Lower lobe of right lung (tissue), 2 donors: ENCODE results near the gene SFRP5. TPM values are rescaled to one million over a fixed set of nuclear protein-coding genes. Genes with fewer than 3 reads are reported as not detected.

Experiments used
- ATAC-seq, 2 donors: fragments of 200-7000 bp; cut with Tn5 transposase; one replicate each; pipeline ENCODE4 v1.9.1; 2020 to 2022; ENCODE audit warnings: mild to moderate bottlenecking in 2 of 2, moderate library complexity in 2 of 2
- DNase-seq: peaks from one replicate; pipeline ENCODE4 v3.0.0-alpha.2; 2020
- H3K27ac ChIP-seq: fragments of 200-600 bp; one replicate; pipeline ENCODE4 v1.8.0; 2022
- H3K27me3 ChIP-seq: fragments of 200-600 bp; one replicate; pipeline ENCODE4 v1.8.0; 2022; ENCODE audit warnings: low read depth
- H3K36me3 ChIP-seq: fragments of 200-600 bp; one replicate; pipeline ENCODE4 v1.8.0; 2022; ENCODE audit warnings: mild to moderate bottlenecking
- H3K4me1 ChIP-seq: fragments of 200-600 bp; one replicate; pipeline ENCODE4 v1.8.0; 2022
- H3K4me3 ChIP-seq: fragments of 200-600 bp; one replicate; pipeline ENCODE4 v1.8.0; 2022; ENCODE audit warnings: mild to moderate bottlenecking
- H3K9me3 ChIP-seq: fragments of 200-600 bp; one replicate; pipeline ENCODE4 v1.8.0; 2022
- intact Hi-C: fragments of 100-400 bp; cut with DNase I; formaldehyde crosslinking; loops from one replicate; pipeline ENCODE4 v1.11.0; 2022
- total RNA-seq: library from RNA; stranded (reverse); fragmentation: NEBNext Ultra II Directional; extraction: Animal tissue kit (Norgen Biotek cat#: 25700); gene quantifications from one replicate; pipeline ENCODE4 v1.2.1, GENCODE V29; 2021
- TF ChIP-seq, protein P1 (sequence below): fragments of 200-600 bp; IDR thresholded peaks from one replicate; pipeline ENCODE4 v1.8.0; 2022; ENCODE audit warnings: antibody characterized with exemption, mild to moderate bottlenecking
- donor health status: DM: no; HTN: yes; CAD: no; lungs with severe emphysema.

Gene SFRP5
- total RNA-seq, 1 donor from 2014 or later = 0.27 TPM

- Histone ChIP-seq H3K27me3 (no peaks in the 10 kb centered on the region), H3K27ac (no peak overlapping the region), H3K4me3 (no peak overlapping the region), H3K9me3 (no peaks in the 10 kb centered on the region), H3K4me1 (no peaks in the 10 kb centered on the region), H3K36me3 (peaks cover 100% of the 10 kb centered on the region)
- DNase-seq = no peak
- TF ChIP-seq, protein P1, sequence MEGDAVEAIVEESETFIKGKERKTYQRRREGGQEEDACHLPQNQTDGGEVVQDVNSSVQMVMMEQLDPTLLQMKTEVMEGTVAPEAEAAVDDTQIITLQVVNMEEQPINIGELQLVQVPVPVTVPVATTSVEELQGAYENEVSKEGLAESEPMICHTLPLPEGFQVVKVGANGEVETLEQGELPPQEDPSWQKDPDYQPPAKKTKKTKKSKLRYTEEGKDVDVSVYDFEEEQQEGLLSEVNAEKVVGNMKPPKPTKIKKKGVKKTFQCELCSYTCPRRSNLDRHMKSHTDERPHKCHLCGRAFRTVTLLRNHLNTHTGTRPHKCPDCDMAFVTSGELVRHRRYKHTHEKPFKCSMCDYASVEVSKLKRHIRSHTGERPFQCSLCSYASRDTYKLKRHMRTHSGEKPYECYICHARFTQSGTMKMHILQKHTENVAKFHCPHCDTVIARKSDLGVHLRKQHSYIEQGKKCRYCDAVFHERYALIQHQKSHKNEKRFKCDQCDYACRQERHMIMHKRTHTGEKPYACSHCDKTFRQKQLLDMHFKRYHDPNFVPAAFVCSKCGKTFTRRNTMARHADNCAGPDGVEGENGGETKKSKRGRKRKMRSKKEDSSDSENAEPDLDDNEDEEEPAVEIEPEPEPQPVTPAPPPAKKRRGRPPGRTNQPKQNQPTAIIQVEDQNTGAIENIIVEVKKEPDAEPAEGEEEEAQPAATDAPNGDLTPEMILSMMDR = no peak
- no peak for ATAC-seq
- intact Hi-C loops = no loop called here
Observed at GRCh38 chr10:97748116-97748515, 23.7 kb downstream of the SFRP5 start.

GRCh38 chr10:97747573-97747972 lies 24.2 kb downstream of the SFRP5 start:
- Histone ChIP-seq H3K9me3 (no peaks in the 10 kb centered on the region), H3K36me3 (peaks cover 100% of the 10 kb centered on the region), H3K4me1 (no peaks in the 10 kb centered on the region), H3K4me3 (no peak overlapping the region), H3K27ac (no peak overlapping the region), H3K27me3 (no peaks in the 10 kb centered on the region)
- DNase-seq (no peak), ATAC-seq (no peak)
- TF ChIP-seq, protein P1 = no peak
- intact Hi-C loops = no loop called here

- H3K36me3 ChIP-seq = peaks cover 96% of the 10 kb centered on the region
- ATAC-seq = peak; percentile 11 to 19
- intact Hi-C loops = no loop called here
Observed at GRCh38 chr10:97744405-97745035, 27.3 kb downstream of the SFRP5 start.

GRCh38 chr10:97743169-97743943 lies 28.4 kb downstream of the SFRP5 start:
- TF ChIP-seq, protein P1 = no peak
- H3K4me1 ChIP-seq = peaks cover 4% of the 10 kb centered on the region
- no peaks in the 10 kb centered on the region for H3K9me3 ChIP-seq
- peak in 1 of 2 donors; percentile 12 for ATAC-seq
- no peak for DNase-seq
- no peak overlapping the region for H3K4me3 ChIP-seq
- no peaks in the 10 kb centered on the region for H3K27me3 ChIP-seq
- no peak overlapping the region for H3K27ac ChIP-seq
- intact Hi-C loops = no loop called here
- peaks cover 84% of the 10 kb centered on the region for H3K36me3 ChIP-seq

More at GRCh38 chr10:97744405-97745035, 27.3 kb downstream of the SFRP5 start:
- TF ChIP-seq, protein P1 = no peak
- no peak overlapping the region for H3K27ac ChIP-seq
- H3K4me1 ChIP-seq = no peaks in the 10 kb centered on the region
- no peaks in the 10 kb centered on the region for H3K9me3 ChIP-seq
- H3K27me3 ChIP-seq = no peaks in the 10 kb centered on the region
- DNase-seq = no peak
- no peak overlapping the region for H3K4me3 ChIP-seq

DNA sequence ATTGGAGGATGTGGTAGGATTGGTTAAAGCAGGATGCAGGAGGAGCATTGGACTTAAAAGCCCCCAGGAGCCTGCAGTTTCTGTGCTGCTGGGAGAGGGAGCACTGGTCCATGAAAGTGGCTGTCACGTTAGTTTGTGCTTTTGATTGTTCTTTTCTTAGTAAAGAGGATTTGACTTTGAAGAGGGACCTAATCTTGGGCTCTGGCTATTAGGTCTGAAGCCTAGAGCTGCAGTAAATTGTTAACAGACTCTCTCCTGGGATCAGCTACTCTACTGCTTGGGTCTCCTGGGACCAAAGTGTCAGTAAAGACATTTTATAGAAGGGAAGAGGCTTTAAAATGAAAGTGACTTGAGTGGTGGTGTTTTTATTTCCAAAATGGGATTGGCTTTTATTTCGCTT lies 31.2 kb downstream of the SFRP5 start:
- intact Hi-C loops = no loop called here
- ATAC-seq (no peak), DNase-seq (no peak)
- Histone ChIP-seq H3K4me1 (peaks cover 12% of the 10 kb centered on the region), H3K27me3 (no peaks in the 10 kb centered on the region), H3K9me3 (no peaks in the 10 kb centered on the region), H3K36me3 (peaks cover 57% of the 10 kb centered on the region), H3K4me3 (no peak overlapping the region), H3K27ac (no peak overlapping the region)
- TF ChIP-seq, protein P1 = no peak
